Thyroid gland (tissue), 4 donors: Measurements from ENCODE around the gene GSTP1. TPM values are rescaled to one million over a fixed set of nuclear protein-coding genes. Genes with fewer than 3 reads are reported as not detected.

Source experiments
- DNase-seq, 2 donors: peaks; one replicate each; pipeline ENCODE4 v3.0.0-alpha.2; 2019
- H3K27ac ChIP-seq, 3 donors: fragments of 200-600 bp; sonication (generic); 1 replicate in 2 of 3; 2 replicates in 1 of 3; pipeline ENCODE4 v1.5.1; 2016 to 2019; ENCODE audit warnings: mild to moderate bottlenecking in 1 of 3, moderate library complexity in 1 of 3
- H3K27me3 ChIP-seq: fragments of 200-600 bp; sonication (generic); one replicate; pipeline ENCODE4 v1.5.1; 2019
- H3K36me3 ChIP-seq, 2 donors: fragments of 200-600 bp; sonication (generic); one replicate each; pipeline ENCODE4 v1.5.1; 2016 to 2019
- H3K4me1 ChIP-seq, 2 donors: fragments of 200-600 bp; sonication (generic); one replicate each; pipeline ENCODE4 v1.5.1; 2017 to 2019
- H3K4me3 ChIP-seq, 3 donors: fragments of 200-600 bp; sonication (generic); replicated peaks in 1 of 3; 1 replicate in 2 of 3; 2 replicates in 1 of 3; pipeline ENCODE4 v1.5.1; 2016; ENCODE audit warnings: mild to moderate bottlenecking in 1 of 3
- H3K9me3 ChIP-seq: fragments of 200-600 bp; sonication (generic); one replicate; pipeline ENCODE4 v1.5.1; 2017
- CTCF ChIP-seq, 6 experiments: fragments of 200-600 bp in 3 of 6; fragments of 450-650 bp in 3 of 6; sonication (generic) in 3 of 6; IDR thresholded peaks; one replicate each; pipeline ENCODE4 v1.5.1; 2016 to 2019; ENCODE audit warnings: antibody characterized with exemption in 6 of 6, mild to moderate bottlenecking in 2 of 6, inconsistent platforms in 1 of 6, moderate library complexity in 1 of 6
- POLR2A ChIP-seq, 2 donors: fragments of 450-650 bp; IDR thresholded peaks; one replicate each; pipeline ENCODE4 v1.6.1; 2017; ENCODE audit warnings: antibody characterized with exemption in 2 of 2, mild to moderate bottlenecking in 2 of 2, moderate library complexity in 1 of 2
- WGBS, 2 donors: methylation state at CpG; one replicate each; pipeline ENCODE4 v1.1.5; 2017; 5-methylcytosine and 5-hydroxymethylcytosine counted together
- intact Hi-C: fragments of 100-400 bp; cut with DNase I; formaldehyde crosslinking; loops from one replicate; pipeline ENCODE4 v1.15.1; 2023
- total RNA-seq, 4 donors: library from RNA; depleted of rRNA; stranded (reverse); fragments of >200 nt; gene quantifications; one replicate each; pipeline ENCODE4 v1.2.3, GENCODE V29; 2016

GSTP1 gene
- total RNA-seq, 4 donors from 2014 or later: 877 to 4,013 (median 1,716) TPM

GRCh38 chr11:67538823-67539505 is 44.6 kb upstream of the GSTP1 start:
- no peak for DNase-seq
- H3K27me3 ChIP-seq: no peaks in the 10 kb centered on the region
- WGBS, 2 donors: 88% methylated on average over 9 to 10 of the region's 10 CpGs
- TF ChIP-seq CTCF (IDR thresholded peaks at IDR 0.05) (no peak), POLR2A (IDR thresholded peaks at IDR 0.05) (no peak)
- intact Hi-C loops: no loop called here
- H3K9me3 ChIP-seq: no peaks in the 10 kb centered on the region
- no peak overlapping the region for H3K27ac ChIP-seq
- peaks cover 0 to 1% of the 10 kb centered on the region in 2 donors for H3K4me1 ChIP-seq
- H3K4me3 ChIP-seq: no peak overlapping the region
- H3K36me3 ChIP-seq: no peaks in the 10 kb centered on the region

- Histone ChIP-seq H3K36me3 (no peaks in the 10 kb centered on the region), H3K9me3 (no peaks in the 10 kb centered on the region), H3K4me1 (peaks cover 3 to 7% of the 10 kb centered on the region in 2 donors), H3K27ac (no peak overlapping the region), H3K4me3 (no peak overlapping the region), H3K27me3 (no peaks in the 10 kb centered on the region)
- 90 to 93% methylated on average over 4 of the region's 4 CpGs for WGBS, 2 donors
- intact Hi-C loops: no loop called here
- TF ChIP-seq POLR2A (IDR thresholded peaks at IDR 0.05) (no peak), CTCF (IDR thresholded peaks at IDR 0.05) (no peak)
- DNase-seq: no peak
Observed at GRCh38 chr11:67539550-67539949, 44.1 kb upstream of the GSTP1 start.

GRCh38 chr11:67541198-67541597 is 42.4 kb upstream of the GSTP1 start:
- Histone ChIP-seq H3K9me3 (no peaks in the 10 kb centered on the region), H3K36me3 (no peaks in the 10 kb centered on the region), H3K4me1 (peaks cover 13 to 21% of the 10 kb centered on the region in 2 donors), H3K27ac (no peak overlapping the region), H3K27me3 (no peaks in the 10 kb centered on the region), H3K4me3 (no peak overlapping the region)
- TF ChIP-seq POLR2A (IDR thresholded peaks at IDR 0.05) (no peak), CTCF (IDR thresholded peaks at IDR 0.05) (no peak)
- intact Hi-C loops: no loop called here
- DNase-seq: no peak
- WGBS, 2 donors: 97 to 100% methylated on average over 1 to 4 of the region's 6 CpGs

- DNase-seq: no peak
- WGBS, 2 donors: 73 to 78% methylated on average over 3 of the region's 3 CpGs
- Histone ChIP-seq H3K27me3 (no peaks in the 10 kb centered on the region), H3K27ac (no peak overlapping the region), H3K36me3 (no peaks in the 10 kb centered on the region), H3K4me1 (peaks cover 13 to 21% of the 10 kb centered on the region in 2 donors), H3K4me3 (no peak overlapping the region), H3K9me3 (no peaks in the 10 kb centered on the region)
- TF ChIP-seq CTCF (IDR thresholded peaks at IDR 0.05) (no peak), POLR2A (IDR thresholded peaks at IDR 0.05) (no peak)
- intact Hi-C loops: no loop called here
Observed at GRCh38 chr11:67542169-67542568, 41.4 kb upstream of the GSTP1 start.

GRCh38 chr11:67542971-67543370 is 40.6 kb upstream of the GSTP1 start:
- no peaks in the 10 kb centered on the region for H3K9me3 ChIP-seq
- H3K36me3 ChIP-seq: no peaks in the 10 kb centered on the region
- 76 to 80% methylated on average over 6 of the region's 7 CpGs for WGBS, 2 donors
- H3K4me3 ChIP-seq: no peak overlapping the region
- no peak overlapping the region for H3K27ac ChIP-seq
- intact Hi-C loops: no loop called here
- peaks cover 13 to 21% of the 10 kb centered on the region in 2 donors for H3K4me1 ChIP-seq
- no peaks in the 10 kb centered on the region for H3K27me3 ChIP-seq
- TF ChIP-seq CTCF (IDR thresholded peaks at IDR 0.05): no peak
- no peak for TF ChIP-seq POLR2A (IDR thresholded peaks at IDR 0.05)
- DNase-seq: no peak
